H1 (cell line): ENCODE measurements around the gene TOPORS. TPM values are rescaled to one million over a fixed set of nuclear protein-coding genes. Genes with fewer than 3 reads are reported as not detected.

Experiments used
- CTCF ChIA-PET: fragments of 300-600 bp; sonication (Branson Sonifier 250); formaldehyde crosslinking; loops from one replicate; lab custom pipeline; 2021; ENCODE audit not compliant: partially characterized antibody; lab: Charles Lee
- POLR2A ChIA-PET: fragments of 300-600 bp; sonication (Branson Sonifier 250); formaldehyde crosslinking; loops from one replicate; lab custom pipeline; 2021; ENCODE audit warnings: inconsistent platforms; ENCODE audit not compliant: partially characterized antibody; lab: Charles Lee
- DNase-seq, 2 experiments: peaks; one replicate each; pipeline versions ENCODE4 v3.0.0 to v3.0.0-alpha.2; 2010 to 2022; ENCODE audit warnings: low spot score in 2 of 2, low read depth in 1 of 2, mixed read lengths in 1 of 2
- FAIRE-seq: peaks from 2 replicates; lab custom pipeline; 2011; peaks lifted over from hg19 to GRCh38; lab: Jason Lieb, UNC
- H2AFZ ChIP-seq: 2 replicates; pipeline ENCODE4 v1.8.1; 2012; ENCODE audit warnings: low read length, inconsistent platforms
- H2AK5ac ChIP-seq: 2 replicates; pipeline ENCODE4 v1.6.1; 2013; ENCODE audit warnings: low read depth, low read length
- H2BK120ac ChIP-seq: replicated peaks from 2 replicates; pipeline ENCODE3; 2013; ENCODE audit warnings: low read depth, low read length, inconsistent platforms
- H2BK12ac ChIP-seq: 2 replicates; pipeline ENCODE4 v1.6.1; 2013; ENCODE audit warnings: low read depth, low read length
- H2BK15ac ChIP-seq: 2 replicates; pipeline ENCODE4 v1.6.1; 2013; ENCODE audit warnings: low read length
- H2BK20ac ChIP-seq: 2 replicates; pipeline ENCODE4 v1.6.1; 2013; ENCODE audit warnings: low read length
- H2BK5ac ChIP-seq: 2 replicates; pipeline ENCODE4 v1.6.1; 2013; ENCODE audit warnings: low read depth, low read length
- H3K14ac ChIP-seq: 2 replicates; pipeline ENCODE4 v1.6.1; 2013; ENCODE audit warnings: inconsistent platforms; ENCODE audit not compliant: insufficient read length
- H3K18ac ChIP-seq: 2 replicates; pipeline ENCODE4 v1.6.1; 2013; ENCODE audit warnings: low read length; ENCODE audit errors: extremely low read depth
- H3K23ac ChIP-seq: 2 replicates; pipeline ENCODE4 v1.6.1; 2013; ENCODE audit warnings: inconsistent platforms; ENCODE audit not compliant: insufficient read length
- H3K23me2 ChIP-seq: 2 replicates; pipeline ENCODE4 v1.6.1; 2013; ENCODE audit warnings: low read depth, low read length
- H3K27ac ChIP-seq: 2 replicates; pipeline ENCODE4 v1.6.1; 2011; ENCODE audit warnings: low read depth, low read length, inconsistent platforms
- H3K27me3 ChIP-seq, 4 experiments: replicated peaks in 1 of 4; 1 replicate in 1 of 4; 2 replicates in 3 of 4; pipeline versions ENCODE4 v1.6.1 to v1.8.1; 2011 to 2013; ENCODE audit warnings: low read length in 3 of 4, mild to moderate bottlenecking in 3 of 4, inconsistent platforms in 2 of 4, mixed read lengths in 2 of 4, moderate library complexity in 1 of 4; ENCODE audit not compliant: control insufficient read depth in 3 of 4, insufficient read depth in 3 of 4; ENCODE audit errors: extremely low read depth in 1 of 4
- H3K36me3 ChIP-seq, 4 experiments: 2 replicates each; pipeline versions ENCODE4 v1.6.1 to v1.8.1; 2011 to 2013; ENCODE audit warnings: mild to moderate bottlenecking in 4 of 4, low read length in 3 of 4, moderate library complexity in 2 of 4, control low read depth in 1 of 4, inconsistent platforms in 1 of 4; ENCODE audit not compliant: insufficient read depth in 4 of 4, control insufficient read depth in 2 of 4
- H3K4ac ChIP-seq: replicated peaks from 2 replicates; pipeline ENCODE3; 2013; ENCODE audit warnings: low read length, low read depth, mixed read lengths, inconsistent platforms; ENCODE audit not compliant: insufficient read length
- H3K4me1 ChIP-seq, 4 experiments: replicated peaks in 1 of 4; 1 replicate in 1 of 4; 2 replicates in 3 of 4; pipeline versions ENCODE4 v1.6.1 to v1.8.1; 2011 to 2013; ENCODE audit warnings: low read length in 3 of 4, inconsistent platforms in 2 of 4, mixed read lengths in 1 of 4; ENCODE audit not compliant: insufficient read depth in 4 of 4, control insufficient read depth in 3 of 4
- H3K4me2 ChIP-seq, 2 experiments: 2 replicates each; pipeline versions ENCODE4 v1.6.1 to v1.8.1; 2011 to 2013; ENCODE audit warnings: low read depth in 2 of 2, low read length in 2 of 2, control low read depth in 1 of 2, inconsistent platforms in 1 of 2, mild to moderate bottlenecking in 1 of 2; ENCODE audit not compliant: insufficient read depth in 1 of 2
- H3K4me3 ChIP-seq, 4 experiments: fragments of 200-600, 300-600 bp in 1 of 4; sonication (generic), shearing (Covaris generic), sonication (Bioruptor Twin) in 1 of 4; 2 replicates each; pipeline versions ENCODE4 v1.5.1 to v1.8.1; 2011 to 2016; ENCODE audit warnings: low read length in 4 of 4, low read depth in 3 of 4, control low read depth in 2 of 4, inconsistent platforms in 2 of 4, mild to moderate bottlenecking in 2 of 4, mixed read lengths in 1 of 4, moderate library complexity in 1 of 4; ENCODE audit not compliant: insufficient read depth in 2 of 4; ENCODE audit errors: extremely low read depth in 1 of 4
- H3K56ac ChIP-seq: replicated peaks from 2 replicates; pipeline ENCODE3; 2013; ENCODE audit warnings: low read depth, mild to moderate bottlenecking, mixed read lengths, low read length, inconsistent platforms; ENCODE audit not compliant: insufficient read length
- H3K79me1 ChIP-seq: 2 replicates; pipeline ENCODE4 v1.6.1; 2013; ENCODE audit warnings: low read depth, low read length, control low read depth
- H3K79me2 ChIP-seq, 2 experiments: 2 replicates each; pipeline versions ENCODE4 v1.6.1 to v1.8.1; 2012 to 2013; ENCODE audit warnings: low read length in 2 of 2, mild to moderate bottlenecking in 2 of 2, inconsistent platforms in 1 of 2; ENCODE audit not compliant: insufficient read depth in 2 of 2, control insufficient read depth in 1 of 2
- H3K9ac ChIP-seq, 4 experiments: replicated peaks in 1 of 4; 1 replicate in 1 of 4; 2 replicates in 3 of 4; pipeline versions ENCODE4 v1.6.1 to v1.8.1; 2011 to 2013; ENCODE audit warnings: low read depth in 3 of 4, low read length in 3 of 4, control low read depth in 2 of 4, mild to moderate bottlenecking in 2 of 4, moderate library complexity in 2 of 4, inconsistent platforms in 1 of 4; ENCODE audit errors: extremely low read depth in 1 of 4
- H3K9me3 ChIP-seq, 2 experiments: 2 replicates each; pipeline versions ENCODE4 v1.6.1 to v1.8.1; 2012 to 2013; ENCODE audit warnings: mild to moderate bottlenecking in 2 of 2, moderate library complexity in 2 of 2, control low read depth in 1 of 2, inconsistent platforms in 1 of 2, low read depth in 1 of 2, low read length in 1 of 2, mixed read lengths in 1 of 2; ENCODE audit not compliant: insufficient read depth in 2 of 2
- H4K20me1 ChIP-seq, 2 experiments: replicated peaks in 1 of 2; 2 replicates each; pipeline versions ENCODE3 to v1.8.1; 2011 to 2013; ENCODE audit warnings: inconsistent platforms in 2 of 2, low read length in 2 of 2, mild to moderate bottlenecking in 1 of 2; ENCODE audit not compliant: insufficient read depth in 2 of 2, control insufficient read depth in 1 of 2
- H4K5ac ChIP-seq: 2 replicates; pipeline ENCODE4 v1.6.1; 2013; ENCODE audit warnings: low read length, low read depth, mixed read lengths, inconsistent platforms; ENCODE audit not compliant: insufficient read length
- H4K8ac ChIP-seq: 2 replicates; pipeline ENCODE4 v1.8.0; 2013; ENCODE audit warnings: mild to moderate bottlenecking, moderate library complexity, low read length, inconsistent platforms; ENCODE audit not compliant: insufficient read depth; ENCODE audit errors: extremely low read depth
- H4K91ac ChIP-seq: replicated peaks from 2 replicates; pipeline ENCODE3; 2013; ENCODE audit warnings: low read length, mixed read lengths, inconsistent platforms; ENCODE audit not compliant: insufficient read length
- BCL11A ChIP-seq, 2 experiments: IDR thresholded peaks; one replicate each; pipeline ENCODE4 v1.6.1; 2011; ENCODE audit warnings: low read depth in 2 of 2, low read length in 2 of 2, mild to moderate bottlenecking in 2 of 2
- HDAC2 ChIP-seq, 2 experiments: fragments of 300-600 bp in 1 of 2; sonication (generic) in 1 of 2; IDR thresholded peaks; 2 replicates each; pipeline ENCODE4 v1.6.1; 2011 to 2012; ENCODE audit warnings: low read depth in 2 of 2, low read length in 2 of 2, mild to moderate bottlenecking in 2 of 2, moderate library complexity in 2 of 2, borderline replicate concordance in 1 of 2, inconsistent platforms in 1 of 2
- MAFK ChIP-seq: IDR thresholded peaks from 2 replicates; pipeline ENCODE4 v1.6.1; 2012; ENCODE audit warnings: low read depth, mild to moderate bottlenecking, improper control_type of control experiment, low read length
- PHF8 ChIP-seq: fragments of 200-600 bp; sonication (generic); conservative IDR thresholded peaks from 2 replicates; pipeline ENCODE4 v1.7.1; 2012; ENCODE audit warnings: low read depth, mild to moderate bottlenecking, inconsistent platforms, low read length, moderate library complexity
- SIN3A ChIP-seq, 2 experiments: IDR thresholded peaks in 1 of 2; conservative IDR thresholded peaks in 1 of 2; 2 replicates each; pipeline ENCODE4 v1.6.1; 2011 to 2012; ENCODE audit warnings: low read length in 2 of 2, improper control_type of control experiment in 1 of 2, low read depth in 1 of 2, mild to moderate bottlenecking in 1 of 2
- WGBS, 2 experiments: shearing (Covaris generic) in 1 of 2; methylation state at CpG; one replicate each; pipeline versions ENCODE4 v1.1.6 to v1.1.7; 2013 to 2015; ENCODE audit warnings: low lambda C conversion rate in 2 of 2, mixed read lengths in 2 of 2, inconsistent platforms in 1 of 2, low coverage in 1 of 2, missing lambda C conversion rate in 1 of 2; ENCODE audit not compliant: insufficient replicate concordance in 2 of 2, insufficient coverage in 1 of 2, insufficient read length in 1 of 2; ENCODE audit errors: extremely low coverage in 1 of 2, missing lambda C conversion rate in 1 of 2; 5-methylcytosine and 5-hydroxymethylcytosine counted together
- polyA plus RNA-seq, 7 experiments: library from polyadenylated mRNA; depleted of rRNA in 3 of 7; stranded (reverse) in 5 of 7; unstranded in 2 of 7; fragments of >200 nt in 5 of 7; fragments of 200-250 nt in 2 of 7; gene quantifications; 1 replicate in 5 of 7; 2 replicates in 1 of 7; 4 replicates in 1 of 7; pipeline versions ENCODE4 v1.2.1 to v1.2.3, GENCODE V29; 2011 to 2013; ENCODE audit warnings: missing spikeins in 2 of 7, mixed read lengths in 2 of 7
- total RNA-seq: library from RNA; stranded (reverse); fragmentation: NEBNext Ultra II Directional; extraction: Animal tissue kit (Norgen Biotek cat#: 25700); gene quantifications from 2 replicates; pipeline ENCODE4 v1.2.1, GENCODE V29; 2021

Gene TOPORS
- total and polyA plus RNA-seq, 2 of the 8 experiments (the other 6 are each of a cell fraction or from before 2014, with no cell fraction given), result 10.3 to 30.7 TPM

GRCh38 chr9:32545884-32546283, 6.5 kb downstream of the TOPORS start:
- H3K4me1 ChIP-seq, result no peaks in the 10 kb centered on the region
- DNase-seq (no peak), FAIRE-seq (no peak)
- no peaks in the 10 kb centered on the region for H3K9me3 ChIP-seq
- H2AFZ ChIP-seq, result no peak overlapping the region
- WGBS, 2 experiments, result 82% methylated on average over 1 of the region's 1 CpG; no CpG with 5 or more reads in 1 of the 2 experiments
- no peak overlapping the region for H3K14ac ChIP-seq
- H2BK12ac ChIP-seq, result no peak overlapping the region
- peaks cover 2% of the 10 kb centered on the region; the same call in 1 of the 2 replicates for H3K79me1 ChIP-seq
- no peak overlapping the region for H2AK5ac ChIP-seq
- H4K5ac ChIP-seq, result no peak overlapping the region
- H3K4ac ChIP-seq, result no peak overlapping the region
- peaks cover 41 to 96% of the 10 kb centered on the region in 2 experiments for H3K79me2 ChIP-seq
- no peak overlapping the region for H2BK20ac ChIP-seq
- H3K23ac ChIP-seq, result no peak overlapping the region
- no peaks in the 10 kb centered on the region for H3K27me3 ChIP-seq
- no peak overlapping the region for H4K91ac ChIP-seq
- CTCF ChIA-PET, result interaction anchor here (1.4 to 2.7 kb wide), 3 partner anchors 19 to 167 kb away, joined by 3 to 17 read pairs (median 16); partner anchors contain the start of gene RIGI
- no peak overlapping the region for H3K4me3 ChIP-seq
- no peak overlapping the region for H4K8ac ChIP-seq
- H3K4me2 ChIP-seq, result no peak overlapping the region
- POLR2A ChIA-PET, result interaction anchor here (2.1 kb wide), 1 partner anchor 13 kb away, joined by 11 read pairs; no protein-coding TSS in a partner anchor
- H3K9ac ChIP-seq, result no peak overlapping the region
- H3K56ac ChIP-seq, result no peak overlapping the region
- H2BK120ac ChIP-seq, result no peak overlapping the region
- H3K36me3 ChIP-seq, result peaks cover 2 to 37% (median 23%) of the 10 kb centered on the region in 4 experiments; a peak in 7 of 8 replicates
- no peak overlapping the region for H2BK5ac ChIP-seq
- H2BK15ac ChIP-seq, result no peak overlapping the region
- H4K20me1 ChIP-seq, result peaks cover 13 to 27% of the 10 kb centered on the region in 2 experiments
- peaks cover 4% of the 10 kb centered on the region; the same call in 1 of the 2 replicates for H3K23me2 ChIP-seq
- H3K27ac ChIP-seq, result no peak overlapping the region
- no peak overlapping the region for H3K18ac ChIP-seq
- no peak for TF ChIP-seq HDAC2 (IDR thresholded peaks at IDR 0.05; ENCODE audit: borderline replicate concordance in 1 of 2, low read depth in 2 of 2, low read length in 2 of 2)
- TF ChIP-seq MAFK, result no peak
- no peak for TF ChIP-seq SIN3A (conservative IDR thresholded peaks at IDR 0.05 in 1 of 2, IDR thresholded peaks at IDR 0.05 in 1 of 2; ENCODE audit: low read depth in 1 of 2, low read length in 2 of 2)
- no peak for TF ChIP-seq BCL11A (IDR thresholded peaks at IDR 0.05; ENCODE audit: low read depth in 2 of 2, low read length in 2 of 2)
- TF ChIP-seq PHF8, result no peak
